HG02970 (cell line): ENCODE measurements around the gene SEMA6A.

ENCODE experiments used
- ATAC-seq: cut with Tn5 transposase; IDR thresholded peaks from one replicate; pipeline ENCODE4 v1.9.1; 2021; ENCODE audit warnings: mild to moderate bottlenecking, moderate library complexity, moderate number of reproducible peaks; ENCODE audit not compliant: unreplicated experiment, low FRiP score

The SEMA6A gene

DNA sequence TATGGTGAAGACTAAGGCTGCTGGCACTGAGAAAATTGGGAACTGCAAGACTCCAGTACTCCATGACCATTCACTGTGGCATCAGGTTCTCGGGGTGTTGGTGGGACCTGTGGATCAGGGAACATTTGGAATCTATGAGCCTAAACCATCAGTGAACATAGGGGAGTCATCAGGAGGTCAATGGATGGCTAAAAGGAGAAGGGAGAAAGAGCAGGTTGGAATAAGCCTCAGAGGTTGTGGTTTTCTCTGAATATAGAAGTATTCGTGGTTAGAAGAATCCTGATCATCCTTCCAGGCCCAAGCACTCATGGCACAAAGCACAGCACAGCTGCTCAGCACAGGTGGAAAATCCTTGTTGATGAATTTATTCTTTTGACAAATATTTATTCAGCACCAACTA, 156.6 kb downstream of the SEMA6A start:
- no peak for ATAC-seq

DNA sequence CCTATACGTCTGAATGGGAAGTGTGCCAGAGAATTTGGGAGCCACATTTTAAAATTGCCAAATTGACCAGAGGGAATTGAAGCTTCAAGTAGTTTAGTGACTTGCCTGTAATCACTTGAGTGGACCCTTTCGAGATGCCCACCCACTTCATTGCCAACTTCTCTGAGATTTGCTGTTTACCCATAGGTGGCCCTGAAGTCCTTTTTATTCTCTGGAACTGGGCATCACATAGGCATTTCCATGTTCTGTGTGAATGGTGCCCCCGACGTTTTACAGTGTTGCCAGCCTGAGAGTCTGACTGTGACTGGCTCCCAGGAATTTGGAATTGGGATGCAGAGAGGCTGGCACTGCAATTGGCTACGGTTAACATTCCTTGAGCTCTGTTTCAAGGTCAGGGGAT, 158.6 kb downstream of the SEMA6A start:
- no peak for ATAC-seq

DNA sequence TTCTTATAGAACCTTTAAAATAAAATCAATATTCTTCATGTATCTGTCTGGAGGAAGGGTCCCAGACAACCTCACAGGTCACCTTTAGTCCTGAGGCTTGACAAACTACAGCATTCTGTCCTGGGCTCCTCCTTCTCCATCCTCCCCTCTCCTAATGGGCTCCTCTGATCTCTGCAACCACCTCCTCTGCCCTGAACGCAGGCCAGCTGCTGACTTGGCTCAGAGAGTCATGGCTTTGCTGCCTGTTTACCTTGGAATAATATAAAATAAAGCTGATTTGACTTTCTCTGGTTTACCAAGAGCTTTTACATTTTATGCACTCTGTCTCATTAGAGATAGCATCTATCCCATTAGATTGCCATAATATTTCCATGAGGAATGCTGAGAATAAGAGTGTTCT, 159.4 kb downstream of the SEMA6A start:
- no peak for ATAC-seq

DNA sequence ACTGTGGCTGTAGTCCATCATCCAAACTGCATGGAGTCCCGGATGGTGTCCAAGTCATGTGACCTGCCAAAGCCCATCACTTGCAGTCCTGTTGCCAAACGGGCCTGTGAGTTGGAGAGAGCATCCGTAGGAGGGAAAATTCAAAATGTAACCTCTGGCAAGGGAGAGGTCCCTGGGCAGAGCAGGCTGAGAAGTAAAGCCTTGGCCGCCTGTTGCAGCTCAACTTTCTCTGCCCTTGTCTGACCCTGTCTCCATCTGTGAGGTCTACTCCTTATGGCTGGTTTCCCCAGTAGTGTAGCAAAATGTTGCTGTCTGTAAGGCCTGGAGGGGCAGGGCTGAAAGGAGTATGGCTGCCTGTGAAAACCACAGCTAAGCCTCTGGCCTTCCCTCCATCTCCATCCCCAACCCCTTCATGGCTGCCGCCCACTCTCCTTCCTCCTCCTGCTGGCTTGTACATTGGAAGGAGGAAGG, 163.5 kb downstream of the SEMA6A start:
- ATAC-seq = no peak

DNA sequence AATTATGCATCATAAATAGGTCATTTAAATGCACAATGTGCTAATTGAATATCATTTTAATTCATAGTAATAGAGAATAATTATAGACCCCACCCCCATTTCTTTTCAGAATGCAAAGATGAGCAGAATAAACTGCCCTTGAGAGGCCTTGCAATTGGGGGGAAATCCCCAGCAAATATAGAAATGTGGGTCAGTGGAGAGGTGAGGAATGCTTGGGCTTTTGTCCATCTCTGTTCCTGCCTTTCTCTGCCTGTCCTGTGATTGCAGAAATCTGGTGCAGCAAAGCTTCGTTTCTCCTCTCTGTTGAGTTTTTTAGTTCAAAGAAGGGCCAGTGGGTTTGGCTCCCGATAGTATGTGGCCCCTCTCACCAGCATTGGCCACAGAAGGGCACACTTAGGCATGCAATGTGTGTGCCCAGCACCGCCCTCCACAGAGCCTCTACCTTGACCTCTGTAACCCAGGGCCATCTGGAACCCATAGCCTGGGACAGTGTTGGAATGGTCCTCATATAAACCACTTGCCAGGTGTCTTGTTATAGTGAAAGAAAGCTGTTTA, 164.2 kb downstream of the SEMA6A start:
- ATAC-seq = no peak

DNA sequence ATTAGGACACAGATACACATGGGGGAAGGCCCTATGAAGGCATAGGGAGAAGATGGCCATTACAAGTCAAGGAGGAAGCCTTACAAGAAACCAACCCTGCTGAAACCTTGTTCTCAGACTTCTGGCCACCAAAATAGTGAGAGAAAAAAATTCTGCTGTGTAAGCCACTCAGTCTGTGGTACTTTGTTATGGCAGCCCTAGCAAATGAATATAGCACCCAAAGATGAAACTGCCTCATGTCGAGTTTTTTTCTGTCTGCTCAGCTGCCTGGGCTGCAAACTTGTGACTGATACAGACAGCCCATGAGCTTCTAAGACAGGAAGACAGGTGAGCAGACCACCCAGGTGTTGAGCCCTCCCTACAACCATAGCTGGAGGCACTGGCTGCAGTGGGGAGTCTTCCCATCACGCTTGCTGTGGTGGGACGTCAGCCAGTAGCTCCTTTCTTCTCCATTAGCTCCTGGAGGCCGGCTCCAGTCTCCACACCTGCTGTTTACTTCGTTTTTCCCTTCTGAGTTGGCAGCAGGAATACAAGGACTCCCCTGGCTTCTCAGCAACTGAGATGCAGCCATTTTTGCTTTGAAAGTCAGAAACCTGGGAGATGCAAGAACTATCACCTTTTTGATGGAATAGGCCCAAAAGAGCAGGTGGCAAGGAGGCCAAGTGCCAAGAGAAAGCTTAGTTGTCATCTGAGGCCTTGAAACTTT, 164.9 kb downstream of the SEMA6A start:
- ATAC-seq = no peak

DNA sequence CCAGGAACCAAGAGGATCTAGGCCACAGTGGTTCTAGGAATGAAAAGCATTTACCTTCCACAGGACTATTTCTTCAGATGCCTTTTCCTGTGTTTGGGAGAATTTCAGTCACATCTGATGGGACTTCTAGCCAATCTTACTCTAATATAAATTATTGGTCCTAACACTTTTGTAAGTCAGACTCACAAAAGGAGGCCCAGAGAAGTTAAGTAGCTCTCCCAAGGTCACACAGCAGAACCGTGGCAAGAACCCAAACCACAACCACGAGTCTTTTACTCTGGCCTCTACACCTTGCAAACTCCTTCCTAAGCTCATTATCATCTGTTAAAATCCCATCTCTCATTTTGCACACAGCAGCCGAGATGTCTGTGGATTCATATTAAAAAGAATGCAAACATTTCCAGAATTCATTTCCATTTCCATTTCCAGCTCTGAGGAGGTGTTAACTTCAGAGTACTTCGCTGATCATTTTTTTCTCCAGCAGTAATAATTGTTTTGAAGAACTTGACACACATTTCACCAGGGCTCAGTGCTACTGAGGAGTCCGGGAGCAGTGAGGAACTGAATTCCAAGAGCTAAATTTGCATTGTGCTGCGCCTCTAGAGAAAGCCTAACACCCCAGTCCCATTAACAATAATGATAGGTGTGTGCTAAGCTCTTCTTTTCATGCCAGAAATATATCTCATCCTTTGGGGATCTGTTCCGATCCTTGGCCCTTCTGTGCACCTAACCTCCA, 168.1 kb downstream of the SEMA6A start:
- no peak for ATAC-seq

DNA sequence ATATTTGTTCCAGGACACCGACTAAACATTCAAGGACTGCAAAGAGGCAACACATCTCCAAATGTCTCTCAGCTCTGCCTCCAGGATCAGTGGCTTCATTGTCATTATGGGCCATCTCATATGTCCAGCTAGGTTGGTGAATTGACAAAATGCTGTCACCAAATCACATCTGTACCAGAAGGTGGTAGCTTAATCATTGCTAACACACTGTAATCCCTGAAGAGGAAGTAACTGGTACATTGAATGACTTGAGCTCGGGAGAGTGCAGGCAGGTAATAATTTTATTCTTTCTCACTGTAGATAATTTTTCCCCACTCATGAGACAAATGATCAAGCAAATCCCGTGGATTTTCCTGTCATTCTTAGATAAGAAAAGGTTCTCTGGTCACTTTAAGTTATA, 169.8 kb downstream of the SEMA6A start:
- ATAC-seq = no peak

DNA sequence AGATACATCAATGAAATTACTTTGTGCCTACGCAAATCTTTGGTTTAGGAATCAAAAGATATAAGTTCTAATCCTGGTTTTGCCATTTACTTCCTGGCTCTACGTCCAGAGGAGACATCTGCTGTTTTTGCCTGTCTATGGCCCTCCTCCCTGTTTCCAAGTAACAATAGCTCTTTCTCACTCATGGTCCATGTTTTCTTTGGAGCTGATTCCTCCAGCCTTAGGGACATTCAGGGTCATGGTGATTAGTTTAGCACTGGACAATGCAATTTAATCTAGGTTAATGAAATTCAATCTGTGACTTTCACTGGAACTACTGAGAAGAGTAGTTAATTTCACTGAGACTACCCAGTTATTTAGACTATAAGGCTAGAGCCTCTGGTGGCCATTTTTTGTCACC, 170.6 kb downstream of the SEMA6A start:
- no peak for ATAC-seq

DNA sequence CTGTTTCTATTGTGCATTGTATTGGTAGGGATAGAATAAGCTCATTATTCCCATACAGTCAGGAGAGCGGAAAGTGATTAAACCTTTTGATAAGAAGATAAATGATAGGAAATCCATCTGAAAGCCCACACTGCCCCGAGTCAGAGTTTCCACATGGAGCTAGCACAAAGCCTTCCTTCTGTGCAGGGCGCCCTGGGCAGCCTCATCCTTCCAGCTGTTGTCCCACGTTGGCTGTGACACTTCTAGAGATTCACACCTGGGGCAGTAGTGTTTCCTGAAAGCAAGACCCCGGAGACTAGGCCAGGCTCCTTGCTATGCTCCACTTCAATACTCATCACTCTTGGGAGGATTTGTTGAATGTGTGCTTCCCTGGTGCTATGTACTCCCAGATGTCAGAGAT, 172.4 kb downstream of the SEMA6A start:
- no peak for ATAC-seq

DNA sequence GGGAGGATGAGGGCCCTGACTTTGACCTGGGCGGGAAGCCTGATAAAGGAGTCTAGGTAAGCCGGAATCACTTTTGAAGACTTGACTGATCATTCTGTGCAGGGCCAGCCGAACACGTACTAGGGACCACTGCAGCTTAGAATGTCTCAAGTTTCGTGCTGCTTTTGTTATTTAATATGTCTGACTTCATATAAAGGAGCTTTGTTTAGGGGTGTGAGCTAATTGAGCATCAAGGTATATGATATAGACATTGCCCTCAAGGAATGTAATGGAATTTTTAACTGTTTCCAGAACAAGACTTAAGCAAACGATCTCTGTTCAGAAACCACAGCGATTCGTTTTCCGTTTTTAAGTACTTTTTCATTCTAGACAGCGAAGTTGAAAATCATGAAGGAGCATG, 173.0 kb downstream of the SEMA6A start:
- no peak for ATAC-seq

DNA sequence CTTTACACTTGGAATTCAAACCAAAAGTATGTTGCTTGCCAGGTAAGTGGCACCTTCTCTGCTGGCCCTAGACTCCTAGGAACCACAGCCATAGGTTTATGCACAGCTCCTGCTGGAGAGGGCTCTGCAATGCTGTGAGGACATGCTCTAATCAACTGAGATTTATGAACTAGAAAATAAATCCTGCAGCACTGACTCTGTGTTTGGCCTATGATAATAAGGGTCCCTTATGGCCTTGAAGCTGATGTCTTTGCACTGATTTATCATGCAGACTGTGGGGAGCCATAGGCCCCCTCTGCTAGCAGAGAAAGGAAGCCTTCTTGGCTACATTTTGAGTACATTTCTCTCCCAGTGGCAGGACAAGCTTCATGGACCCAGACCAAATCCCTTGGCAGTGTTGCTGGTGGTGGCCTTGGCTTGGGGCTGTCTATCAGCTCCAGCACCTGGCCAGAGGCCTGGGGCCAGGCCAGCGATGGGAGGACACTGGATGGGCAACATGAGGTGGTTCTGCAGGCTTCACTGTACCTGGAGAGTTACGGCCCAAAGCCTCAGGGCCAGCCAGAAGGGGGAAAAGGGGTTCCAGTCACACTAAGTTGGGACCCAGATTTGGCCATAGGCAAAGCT, 178.0 kb downstream of the SEMA6A start:
- no peak for ATAC-seq

DNA sequence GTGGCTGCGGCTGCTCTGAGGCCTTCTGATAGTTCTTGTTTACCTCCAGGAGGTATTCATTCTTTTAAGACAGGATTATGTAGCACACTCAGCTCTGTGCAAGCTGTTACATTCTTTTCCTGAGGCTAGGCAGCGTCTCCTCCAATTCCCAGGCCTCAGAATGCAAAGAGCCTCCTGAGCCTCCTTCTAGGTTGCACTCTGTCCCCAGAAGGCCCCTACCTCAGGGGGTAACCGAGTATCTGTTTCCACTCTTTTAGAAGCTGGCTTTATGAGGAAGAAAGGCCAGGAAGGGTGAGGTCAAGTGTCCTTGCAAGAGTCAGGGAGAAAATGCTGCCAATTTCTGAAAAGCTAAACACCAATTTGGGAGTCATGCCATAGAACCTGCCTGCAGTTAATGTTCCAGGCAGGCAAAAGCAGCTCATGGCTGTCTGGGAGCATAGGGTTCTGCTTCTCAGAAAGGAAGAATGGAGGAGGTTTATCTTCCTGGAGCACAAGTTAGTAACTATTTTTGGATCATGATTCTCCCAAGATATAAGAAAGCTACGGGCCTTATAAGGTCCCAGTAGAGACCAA, 178.9 kb downstream of the SEMA6A start:
- no peak for ATAC-seq

DNA sequence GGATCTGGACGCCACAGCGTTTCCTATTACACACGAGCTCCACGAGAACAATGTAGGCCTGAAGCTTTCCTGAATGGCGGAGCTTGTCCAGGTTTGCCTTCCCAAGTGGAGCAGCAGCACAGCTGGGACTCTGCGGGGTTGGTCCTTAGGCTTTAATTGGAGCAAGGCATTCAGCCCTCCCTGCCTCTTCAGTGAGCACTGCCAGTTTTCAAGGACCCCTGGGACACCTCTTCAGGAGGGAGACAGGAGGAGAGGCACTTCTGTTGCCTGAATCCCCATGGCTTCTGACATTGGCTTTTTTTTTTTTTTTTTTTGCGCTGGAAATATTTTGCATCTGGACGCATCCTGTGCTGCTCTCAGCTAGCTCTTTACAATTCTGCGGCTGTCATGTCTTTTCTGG, 179.4 kb downstream of the SEMA6A start:
- no peak for ATAC-seq

DNA sequence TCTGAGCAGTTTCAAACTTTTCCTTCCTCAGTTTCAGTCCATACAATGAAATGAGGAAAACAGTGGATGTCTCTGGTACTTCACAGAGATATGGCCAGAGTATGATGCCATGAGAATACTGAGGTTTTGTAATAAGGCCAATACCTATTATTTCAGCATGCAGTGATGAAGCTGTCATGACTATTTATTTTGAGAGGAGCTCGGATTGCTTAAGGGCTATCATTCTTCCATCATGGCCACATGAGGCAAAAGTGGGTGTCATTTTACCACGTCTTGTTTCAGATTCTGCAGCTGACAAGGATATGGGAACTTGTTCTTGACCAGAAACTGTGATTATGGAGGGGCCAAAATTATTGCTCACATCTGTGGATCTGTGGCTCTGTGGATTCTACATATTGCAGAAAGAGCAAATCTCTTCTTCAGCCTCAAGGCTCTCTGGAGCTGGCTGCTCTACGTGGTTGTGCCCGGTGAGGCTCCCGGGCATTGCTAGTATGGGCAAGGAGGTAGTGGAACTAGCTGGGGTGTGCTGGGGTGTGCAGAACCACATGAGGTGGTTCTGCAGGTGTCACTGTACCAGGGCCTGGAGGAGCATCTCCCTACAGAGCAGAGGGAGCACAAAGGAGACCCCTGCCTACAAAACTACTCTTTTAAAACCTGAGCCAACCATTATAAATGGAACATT, 180.3 kb downstream of the SEMA6A start:
- no peak for ATAC-seq
